Body of pancreas (tissue), 4 donors: ENCODE data around the gene CAPN5.

ENCODE experiments used
- CTCF ChIP-seq, 7 experiments: fragments of 450-650 bp in 4 of 7; fragments of 200-600 bp in 3 of 7; sonication (generic) in 3 of 7; IDR thresholded peaks; one replicate each; pipeline ENCODE4 v1.5.1; 2016 to 2019; ENCODE audit warnings: antibody characterized with exemption in 7 of 7
- POLR2A ChIP-seq, 3 donors: fragments of 450-650 bp; IDR thresholded peaks; one replicate each; pipeline ENCODE4 v1.6.1; 2016; ENCODE audit warnings: antibody characterized with exemption in 3 of 3, mild to moderate bottlenecking in 2 of 3

DNA sequence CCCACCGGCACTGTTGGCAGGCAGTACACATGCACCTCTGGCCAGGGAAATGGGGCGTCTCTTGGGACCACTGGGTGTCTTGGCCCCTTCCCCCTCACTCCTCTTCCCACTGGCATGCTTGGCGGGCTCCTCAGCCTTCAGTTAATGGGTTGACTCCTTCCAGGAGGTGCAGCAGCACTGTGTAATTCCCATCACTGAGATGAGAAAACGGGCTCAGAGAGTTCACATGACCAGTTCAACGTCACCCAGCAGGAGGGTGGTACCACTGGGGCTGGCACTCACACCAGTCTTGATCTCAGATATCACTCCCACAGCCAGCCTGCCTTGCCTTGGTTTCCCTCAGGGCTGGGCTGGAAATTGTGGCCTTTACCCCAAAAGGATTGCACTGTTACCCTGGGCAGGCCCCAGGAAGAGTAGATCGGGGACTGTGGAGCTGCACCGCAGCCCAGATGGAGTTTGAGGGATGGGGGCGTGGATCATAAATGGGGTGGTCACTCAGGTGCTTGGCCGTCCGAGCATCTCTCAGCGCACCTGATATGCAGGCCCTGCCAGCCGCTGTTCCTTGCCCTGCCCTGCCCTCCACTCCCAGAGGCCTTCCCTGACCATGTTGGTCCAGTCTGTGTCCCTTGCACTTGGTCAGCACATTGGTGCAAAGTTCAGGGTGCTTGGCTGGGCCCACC, 16.9 kb downstream of the CAPN5 start:
- TF ChIP-seq CTCF (IDR thresholded peaks at IDR 0.05) (no peak), POLR2A (IDR thresholded peaks at IDR 0.05) (no peak)
